Measurements from ENCODE around the gene PPP3CA.

GRCh38 chr4:101141855-101142254, 205.5 kb downstream of the PPP3CA start:
- TF ChIP-seq TAF1 (IDR thresholded peaks at IDR 0.05; ENCODE audit: low read depth, low read length) = no peak
- TF ChIP-seq ATF3 (IDR thresholded peaks at IDR 0.05; ENCODE audit: insufficient read depth, low read depth, low read length) = no peak
- TF ChIP-seq CTCF (IDR thresholded peaks at IDR 0.05; ENCODE audit: control extremely low read depth in 1 of 3, insufficient read depth in 1 of 3, low read depth in 1 of 3, low read length in 3 of 3) = no peak
- TF ChIP-seq EP300 (IDR thresholded peaks at IDR 0.05; ENCODE audit: borderline replicate concordance in 1 of 2, low read depth in 2 of 2, low read length in 2 of 2) = no peak
- TF ChIP-seq CEBPB (IDR thresholded peaks at IDR 0.05; ENCODE audit: low read depth, low read length) = no peak
- TF ChIP-seq GABPA (IDR thresholded peaks at IDR 0.05; ENCODE audit: borderline replicate concordance, insufficient read depth, low read length) = no peak
- no peak for TF ChIP-seq MAX (IDR thresholded peaks at IDR 0.05)
- no peak for TF ChIP-seq JUN (IDR thresholded peaks at IDR 0.05; ENCODE audit: low read depth, low read length)
- TF ChIP-seq CBX8 (IDR thresholded peaks at IDR 0.05; ENCODE audit: borderline replicate concordance, low read depth, low read length) = no peak
- TF ChIP-seq E2F6 (IDR thresholded peaks at IDR 0.05) = no peak
- TF ChIP-seq CREB1 (IDR thresholded peaks at IDR 0.05) = no peak
- no peak for TF ChIP-seq RNF2 (IDR thresholded peaks at IDR 0.05; ENCODE audit: borderline replicate concordance, low read depth, low read length, missing control alignments, poor library complexity, severe bottlenecking)
- no peak for TF ChIP-seq YY1 (IDR thresholded peaks at IDR 0.05; ENCODE audit: low read depth, low read length)
- no peak for TF ChIP-seq PHF8 (conservative IDR thresholded peaks at IDR 0.05; ENCODE audit: low read depth, low read length)

All from H1 (cell line).